ENCODE data around the gene CD99L2. TPM values are rescaled to one million over a fixed set of nuclear protein-coding genes. Genes with fewer than 3 reads are reported as not detected.

The CD99L2 gene
- polyA plus RNA-seq, 1 donor from 2014 or later, result 61.0 TPM

GRCh38 chrX:150834695-150835094 is 63.8 kb downstream of the CD99L2 start:
- Histone ChIP-seq H3F3A (ENCODE audit: insufficient read depth, low read length, poor library complexity, severe bottlenecking) (no peaks in the 10 kb centered on the region), H4K20me1 (ENCODE audit: insufficient read depth) (no peaks in the 10 kb centered on the region), H3K4me3 (ENCODE audit: low read length) (no peak overlapping the region), H3K27me3 (ENCODE audit: insufficient read depth, low read depth, low read length) (no peaks in the 10 kb centered on the region), H2AFZ (ENCODE audit: low read depth, low read length) (no peak overlapping the region), H3K27ac (ENCODE audit: low read length) (no peak overlapping the region), H3K9me2 (ENCODE audit: insufficient read depth, low read length) (no peaks in the 10 kb centered on the region), H3K36me3 (ENCODE audit: insufficient read depth, low read length) (no peaks in the 10 kb centered on the region), H3K9ac (ENCODE audit: low read length) (no peak overlapping the region), H3K79me2 (replicated peaks; ENCODE audit: insufficient read depth, low read length) (no peaks in the 10 kb centered on the region), H3K4me2 (ENCODE audit: low read length) (no peak overlapping the region), H3K9me3 (ENCODE audit: low read length) (no peaks in the 10 kb centered on the region)
- TF ChIP-seq EZH2 (IDR thresholded peaks at IDR 0.05; ENCODE audit: borderline replicate concordance, insufficient read depth, low read length, poor library complexity, severe bottlenecking) (no peak), SMC3 (conservative IDR thresholded peaks at IDR 0.05; ENCODE audit: poor library complexity) (no peak), TAF1 (IDR thresholded peaks at IDR 0.05; ENCODE audit: low read depth) (no peak), EP300 (conservative IDR thresholded peaks at IDR 0.05; ENCODE audit: poor library complexity, severe bottlenecking) (no peak), CTCF (IDR thresholded peaks at IDR 0.05; ENCODE audit: poor library complexity, severe bottlenecking) (no peak), REST (IDR thresholded peaks at IDR 0.05; ENCODE audit: borderline replicate concordance) (no peak), MXI1 (conservative IDR thresholded peaks at IDR 0.05; ENCODE audit: poor library complexity, severe bottlenecking) (no peak), POLR2AphosphoS5 (IDR thresholded peaks at IDR 0.05) (no peak), RAD21 (conservative IDR thresholded peaks at IDR 0.05) (no peak)

- Histone ChIP-seq H3K9me3 (ENCODE audit: low read length) (no peaks in the 10 kb centered on the region), H2AFZ (ENCODE audit: low read depth, low read length) (no peak overlapping the region), H3K27me3 (ENCODE audit: insufficient read depth, low read depth, low read length) (no peaks in the 10 kb centered on the region), H3K9me2 (ENCODE audit: insufficient read depth, low read length) (no peaks in the 10 kb centered on the region), H4K20me1 (ENCODE audit: insufficient read depth) (no peaks in the 10 kb centered on the region), H3K79me2 (replicated peaks; ENCODE audit: insufficient read depth, low read length) (no peaks in the 10 kb centered on the region), H3K4me2 (ENCODE audit: low read length) (no peak overlapping the region), H3K27ac (ENCODE audit: low read length) (no peak overlapping the region), H3K9ac (ENCODE audit: low read length) (no peak overlapping the region), H3K4me3 (ENCODE audit: low read length) (no peak overlapping the region), H3K36me3 (ENCODE audit: insufficient read depth, low read length) (no peaks in the 10 kb centered on the region), H3F3A (ENCODE audit: insufficient read depth, low read length, poor library complexity, severe bottlenecking) (no peaks in the 10 kb centered on the region)
- no peak for TF ChIP-seq REST (IDR thresholded peaks at IDR 0.05; ENCODE audit: borderline replicate concordance)
- no peak for TF ChIP-seq RAD21 (conservative IDR thresholded peaks at IDR 0.05)
- TF ChIP-seq EP300 (conservative IDR thresholded peaks at IDR 0.05; ENCODE audit: poor library complexity, severe bottlenecking), result no peak
- TF ChIP-seq SMC3 (conservative IDR thresholded peaks at IDR 0.05; ENCODE audit: poor library complexity), result no peak
- TF ChIP-seq MXI1 (conservative IDR thresholded peaks at IDR 0.05; ENCODE audit: poor library complexity, severe bottlenecking), result no peak
- TF ChIP-seq POLR2AphosphoS5 (IDR thresholded peaks at IDR 0.05), result no peak
- TF ChIP-seq CTCF (IDR thresholded peaks at IDR 0.05; ENCODE audit: poor library complexity, severe bottlenecking), result no peak
- no peak for TF ChIP-seq TAF1 (IDR thresholded peaks at IDR 0.05; ENCODE audit: low read depth)
- no peak for TF ChIP-seq EZH2 (IDR thresholded peaks at IDR 0.05; ENCODE audit: borderline replicate concordance, insufficient read depth, low read length, poor library complexity, severe bottlenecking)
These were observed 64.9 kb downstream of the CD99L2 start for GRCh38 chrX:150833454-150834056.
